Head of caudate nucleus (tissue), 42 donors: ENCODE results near the gene MRPL43.
"Not testable (repeated sequence)": the region's sequence is repeated elsewhere in the genome, so short reads cannot be mapped to it uniquely, and the experiment has no call there.

Experiments
- DNase-seq, 42 donors: peaks; one replicate each; pipeline versions ENCODE4 v3.0.0 to v3.0.0-alpha.2; 2020 to 2021; ENCODE audit warnings: mixed read lengths in 7 of 42
- intact Hi-C: fragments of 100-400 bp; cut with DNase I; formaldehyde crosslinking; loops from one replicate; pipeline ENCODE4 v1.15.0; 2022

Gene MRPL43

GRCh38 chr10:100977436-100977835, 9.9 kb downstream of the MRPL43 start:
- DNase-seq: peak in 7 of 42 donors; percentile 3 to 23 (median 6)
- intact Hi-C loops: no loop called here

DNA sequence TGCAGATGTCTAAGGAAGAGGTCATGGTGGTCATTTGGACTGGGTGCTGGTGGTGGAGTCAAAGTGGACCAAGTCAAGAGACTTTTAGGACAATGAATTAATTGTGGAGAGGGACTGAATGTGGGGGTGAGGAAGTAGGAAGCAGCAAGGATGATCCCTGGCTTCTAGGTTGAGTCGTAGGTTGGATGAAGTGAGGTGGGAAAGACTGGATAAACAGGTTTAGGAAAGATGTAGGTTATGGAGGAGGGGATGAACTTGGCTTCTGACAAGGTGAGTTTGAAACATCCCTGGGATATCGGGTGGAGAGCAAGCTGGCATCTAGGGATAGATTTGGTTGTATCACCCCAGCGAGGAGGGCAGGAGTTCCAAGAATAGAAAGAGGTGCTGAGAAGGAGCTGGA, 10.4 kb downstream of the MRPL43 start:
- peak in 3 of 42 donors; percentile 0 to 9 (median 5) for DNase-seq
- intact Hi-C loops: no loop called here

DNA sequence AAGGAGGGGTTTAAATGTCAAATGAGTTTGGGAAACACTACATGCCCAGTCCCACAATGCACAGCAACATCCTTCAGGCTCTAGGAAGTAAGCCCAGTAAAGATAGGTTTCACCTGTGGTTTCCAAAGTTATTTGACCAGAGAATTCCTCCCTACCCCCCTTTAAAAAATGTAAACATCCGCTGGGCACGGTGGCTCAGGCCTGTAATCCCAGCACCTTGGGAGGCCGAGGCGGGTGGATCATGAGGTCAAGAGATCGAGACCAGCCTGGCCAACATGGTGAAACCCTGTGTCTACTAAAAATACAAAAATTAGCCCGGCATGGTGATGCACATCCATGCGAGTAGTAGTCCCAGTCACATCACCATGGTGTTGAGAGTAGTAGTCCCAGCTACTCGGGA, 11.9 kb downstream of the MRPL43 start:
- intact Hi-C loops: not testable (repeated sequence)

DNA sequence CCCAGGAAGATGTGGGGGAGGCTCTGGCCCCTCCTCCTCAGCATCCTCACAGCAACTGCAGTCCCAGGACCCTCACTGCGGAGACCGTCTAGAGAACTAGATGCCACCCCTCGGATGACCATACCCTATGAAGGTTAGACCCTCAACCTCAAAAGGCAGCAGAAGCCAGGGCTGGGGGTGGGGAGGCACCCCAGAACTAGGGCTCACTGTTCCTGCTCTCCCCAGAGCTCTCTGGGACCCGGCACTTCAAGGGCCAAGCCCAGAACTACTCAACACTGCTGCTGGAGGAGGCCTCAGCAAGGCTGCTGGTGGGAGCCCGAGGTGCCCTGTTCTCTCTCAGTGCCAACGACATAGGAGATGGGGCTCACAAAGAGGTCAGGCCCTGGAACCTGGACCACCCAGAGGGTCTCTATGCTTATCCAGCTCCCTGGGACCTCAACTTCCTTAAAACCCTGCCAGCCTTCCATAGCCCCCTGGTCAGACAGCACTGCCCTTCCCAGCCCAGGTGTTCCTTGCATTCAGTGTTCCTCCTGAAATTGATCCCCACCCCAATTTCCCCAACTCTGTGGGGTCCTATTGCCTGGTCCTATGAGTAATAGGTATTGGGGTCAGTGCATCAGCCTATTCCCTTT, 14.3 kb downstream of the MRPL43 start:
- intact Hi-C loops: no loop called here
- DNase-seq: peak in 3 of 42 donors; percentile 6 to 27 (median 8)

More for the DNA sequence above, 11.9 kb downstream of the MRPL43 start:
- peak in 1 of 42 donors; percentile 3 for DNase-seq

GRCh38 chr10:100972115-100972903, 15.0 kb downstream of the MRPL43 start:
- intact Hi-C loops: no loop called here
- peak in 1 of 42 donors; percentile 7 for DNase-seq

GRCh38 chr10:100970914-100971811, 16.1 kb downstream of the MRPL43 start:
- DNase-seq: peak in 1 of 42 donors; percentile 5
- intact Hi-C loops: no loop called here

DNA sequence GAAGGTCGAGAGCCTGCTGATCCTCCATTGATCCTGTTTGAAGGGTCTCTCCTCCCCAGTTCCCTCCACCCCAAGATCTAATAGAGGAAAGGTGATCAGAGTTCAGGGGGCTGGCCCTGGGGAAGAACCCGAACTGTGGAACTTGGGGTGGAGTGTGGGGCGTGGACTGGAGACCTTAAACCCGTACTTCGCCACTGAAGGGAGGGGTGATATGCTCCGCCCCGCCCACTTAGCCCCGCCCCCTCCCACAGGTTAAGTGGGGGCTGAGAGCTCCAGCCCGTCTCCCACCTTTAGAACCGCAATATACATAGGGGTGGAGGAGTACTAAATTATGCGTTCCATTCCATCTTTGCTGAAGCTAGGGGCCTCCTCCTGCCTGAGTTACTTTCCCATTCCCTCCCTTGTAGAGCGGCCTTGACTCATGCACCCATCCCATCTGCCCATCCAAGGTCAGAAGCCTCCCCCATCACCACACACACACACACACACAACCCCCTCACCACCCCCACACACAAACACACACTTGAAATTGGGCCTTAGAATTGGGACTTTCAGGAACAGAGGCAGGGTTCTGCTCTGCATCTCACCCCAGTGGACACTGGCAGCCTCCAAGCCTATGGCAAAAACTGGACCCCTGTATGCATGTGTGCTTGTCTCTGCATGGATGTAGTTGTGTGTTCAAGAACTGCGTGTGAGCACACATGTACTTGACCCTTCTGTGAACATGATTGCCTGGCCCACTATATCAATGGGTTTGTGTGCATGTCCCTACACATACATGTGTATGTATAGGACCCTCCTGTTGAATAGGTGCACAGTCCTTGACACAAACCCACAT, 17.0 kb downstream of the MRPL43 start:
- DNase-seq: peak in 22 of 42 donors; percentile 21 to 67 (median 42)
- intact Hi-C loops: no loop called here

- peak in 30 of 42 donors; percentile 14 to 73 (median 46) for DNase-seq
- intact Hi-C loops: no loop called here
Observed at GRCh38 chr10:100969187-100970075, 17.9 kb downstream of the MRPL43 start, which contains the start of gene SEMA4G. Gene SEMA4G (plus strand): TSS chr10:100969504. CDS start chr10:100972913, 3,409 bp downstream.

DNA sequence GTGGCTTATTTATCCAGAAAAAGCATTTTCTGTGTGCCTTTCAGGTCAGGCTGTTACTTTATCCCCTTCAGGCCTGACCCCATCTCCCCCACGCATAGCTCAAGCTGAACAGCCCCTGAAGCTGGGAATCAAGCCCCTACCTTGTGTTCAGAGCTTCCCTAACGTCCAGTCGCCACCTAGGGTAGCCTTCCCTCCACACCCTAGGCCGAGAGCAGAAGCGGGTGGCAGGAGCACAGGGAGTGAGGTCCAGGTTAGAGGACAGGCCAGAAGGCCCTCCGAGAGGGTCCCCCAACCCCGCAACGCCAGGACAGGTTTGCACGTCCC, 18.5 kb downstream of the MRPL43 start:
- intact Hi-C loops: no loop called here
- DNase-seq: no peak

- intact Hi-C loops: no loop called here
- peak in 1 of 42 donors; percentile 24 for DNase-seq
Observed at GRCh38 chr10:100968062-100968736, 19.1 kb downstream of the MRPL43 start.

GRCh38 chr10:100967332-100967731, 20.0 kb downstream of the MRPL43 start:
- intact Hi-C loops: no loop called here
- DNase-seq: no peak

GRCh38 chr10:100966887-100967286, 20.4 kb downstream of the MRPL43 start:
- no peak for DNase-seq
- intact Hi-C loops: no loop called here

- intact Hi-C loops: no loop called here
- no peak for DNase-seq
Observed at GRCh38 chr10:100965820-100966219, 21.5 kb downstream of the MRPL43 start.

DNA sequence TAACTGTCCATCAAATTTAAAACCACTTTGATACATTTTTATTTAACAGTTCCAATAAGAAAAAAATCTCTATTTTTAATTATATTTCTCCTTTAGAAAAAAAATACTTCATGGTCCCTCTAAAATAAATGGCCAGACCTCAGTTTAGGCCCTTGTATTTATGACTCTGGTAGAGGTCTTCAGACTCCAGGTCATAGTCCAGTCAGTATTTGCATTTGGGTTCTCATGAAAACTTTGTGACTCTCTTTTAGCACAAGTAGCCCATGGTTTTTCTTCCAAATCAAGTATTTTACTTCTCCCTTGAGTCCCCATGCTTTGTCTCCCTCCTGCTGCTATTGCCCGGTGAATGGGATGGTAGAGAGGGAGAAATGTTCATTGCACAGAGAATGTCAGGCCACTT, 23.5 kb downstream of the MRPL43 start:
- intact Hi-C loops: no loop called here
- no peak for DNase-seq

- intact Hi-C loops: no loop called here
- DNase-seq: no peak
Observed at GRCh38 chr10:100962351-100963080, 24.8 kb downstream of the MRPL43 start.

DNA sequence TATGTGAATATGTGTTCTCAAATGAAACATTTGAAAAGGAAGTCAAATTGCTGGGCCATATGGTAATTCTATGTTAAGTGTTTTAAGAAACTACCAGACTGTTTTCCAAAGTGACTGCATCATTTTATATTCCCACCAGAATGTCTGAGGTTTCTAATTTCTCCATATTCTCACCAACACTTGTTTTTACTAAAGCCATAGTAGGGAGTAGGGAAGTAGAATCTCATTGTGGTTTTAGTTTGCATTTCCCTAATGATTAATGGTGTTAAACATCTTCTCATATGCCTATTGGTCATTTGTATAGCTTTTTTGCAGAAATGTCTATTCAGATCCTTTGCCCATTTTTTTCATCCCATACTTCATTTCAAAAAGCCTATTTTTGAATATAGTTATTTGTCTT, 27.0 kb downstream of the MRPL43 start:
- intact Hi-C loops: no loop called here
- DNase-seq: no peak
